HEK293 (cell line): ENCODE results near the gene EYS.

ENCODE experiments used
- CTCF ChIA-PET: fragments of 350-600 bp; formaldehyde crosslinking; extraction: SDS; loops from one replicate; lab custom pipeline; 2021; ENCODE audit warnings: antibody characterized with exemption; lab: Yijun Ruan, JAX
- POLR2A ChIA-PET: fragments of 300-600 bp; formaldehyde crosslinking; extraction: SDS; loops from one replicate; lab custom pipeline; 2020; ENCODE audit warnings: antibody characterized with exemption, inconsistent platforms; lab: Yijun Ruan, JAX
- H3K27ac ChIP-seq: fragments of 200-500 bp; sonication (Bioruptor generic); 2 replicates; pipeline ENCODE4 v1.5.1; 2014; ENCODE audit warnings: low read depth, low read length, control low read depth, inconsistent platforms; ENCODE audit errors: extremely low read depth
- H3K36me3 ChIP-seq, 2 experiments: fragments of 200-500 bp in 1 of 2; sonication (Bioruptor generic) in 1 of 2; 1 replicate in 1 of 2; 2 replicates in 1 of 2; pipeline ENCODE4 v1.5.1; 2014 to 2017; ENCODE audit warnings: inconsistent platforms in 2 of 2, low read length in 2 of 2; ENCODE audit not compliant: control insufficient read depth in 2 of 2, insufficient read depth in 1 of 2
- H3K4me1 ChIP-seq: fragments of 200-500 bp; sonication (Bioruptor generic); 2 replicates; pipeline ENCODE4 v1.5.1; 2014; ENCODE audit warnings: mild to moderate bottlenecking, low read length, inconsistent platforms; ENCODE audit not compliant: control insufficient read depth, insufficient read depth
- H3K4me3 ChIP-seq: 2 replicates; pipeline ENCODE4 v1.5.1; 2011; ENCODE audit warnings: low read depth, mild to moderate bottlenecking, control low read depth, low read length, moderate library complexity
- H3K9me3 ChIP-seq: fragments of 200-500 bp; sonication (Bioruptor generic); 2 replicates; pipeline ENCODE4 v1.5.1; 2014; ENCODE audit warnings: low read depth, low read length, inconsistent platforms; ENCODE audit not compliant: control insufficient read depth, insufficient read depth
- FEZF1 ChIP-seq: fragments of 450-650 bp; formaldehyde crosslinking; IDR thresholded peaks from 2 replicates; pipeline ENCODE4 v1.5.1; 2016; ENCODE audit warnings: missing biosample characterization, missing genetic modification characterization
- GFI1B ChIP-seq: fragments of 450-650 bp; formaldehyde crosslinking; IDR thresholded peaks from 2 replicates; pipeline ENCODE4 v1.5.1; 2016; ENCODE audit warnings: missing biosample characterization, missing genetic modification characterization
- GLI2 ChIP-seq: fragments of 450-650 bp; formaldehyde crosslinking; IDR thresholded peaks from 2 replicates; pipeline ENCODE4; 2017; ENCODE audit warnings: missing biosample characterization, missing genetic modification characterization, low read depth, borderline replicate concordance
- GLIS1 ChIP-seq: fragments of 450-650 bp; formaldehyde crosslinking; IDR thresholded peaks from 2 replicates; pipeline ENCODE4 v1.5.1; 2016; ENCODE audit warnings: missing biosample characterization, missing genetic modification characterization
- KLF8 ChIP-seq: fragments of 450-650 bp; formaldehyde crosslinking; IDR thresholded peaks from 2 replicates; pipeline ENCODE4 v1.5.1; 2016; ENCODE audit warnings: missing biosample characterization, missing genetic modification characterization
- REPIN1 ChIP-seq: fragments of 450-650 bp; formaldehyde crosslinking; IDR thresholded peaks from 2 replicates; pipeline ENCODE4 v1.5.1; 2017; ENCODE audit warnings: missing biosample characterization, missing genetic modification characterization, low read depth
- SP3 ChIP-seq: fragments of 450-650 bp; formaldehyde crosslinking; IDR thresholded peaks from 2 replicates; pipeline ENCODE4 v1.5.1; 2016; ENCODE audit warnings: missing biosample characterization, missing genetic modification characterization
- TCF7L2 ChIP-seq: IDR thresholded peaks from 2 replicates; pipeline ENCODE4 v1.6.1; 2011; ENCODE audit warnings: low read depth, mild to moderate bottlenecking, inconsistent platforms, low read length, moderate library complexity, borderline replicate concordance
- YY1 ChIP-seq: fragments of 450-650 bp; formaldehyde crosslinking; IDR thresholded peaks from 2 replicates; pipeline ENCODE4 v1.5.1; 2018; ENCODE audit warnings: missing biosample characterization, missing genetic modification characterization
- ZBTB17 ChIP-seq: fragments of 450-650 bp; formaldehyde crosslinking; IDR thresholded peaks from 2 replicates; pipeline ENCODE4 v1.5.1; 2016; ENCODE audit warnings: missing biosample characterization, missing genetic modification characterization
- ZFP3 ChIP-seq: fragments of 450-650 bp; formaldehyde crosslinking; IDR thresholded peaks from 2 replicates; pipeline ENCODE4 v1.5.1; 2016; ENCODE audit warnings: low read depth, missing biosample characterization, missing genetic modification characterization
- ZFP37 ChIP-seq: fragments of 450-650 bp; formaldehyde crosslinking; IDR thresholded peaks from 2 replicates; pipeline ENCODE4 v1.5.1; 2016; ENCODE audit warnings: missing biosample characterization, missing genetic modification characterization
- ZNF155 ChIP-seq: fragments of 450-650 bp; formaldehyde crosslinking; IDR thresholded peaks from 2 replicates; pipeline ENCODE4 v1.5.1; 2016; ENCODE audit warnings: missing biosample characterization, missing genetic modification characterization
- ZNF211 ChIP-seq: fragments of 450-650 bp; formaldehyde crosslinking; IDR thresholded peaks from 2 replicates; pipeline ENCODE4 v1.5.1; 2016; ENCODE audit warnings: low read depth, missing biosample characterization, missing genetic modification characterization
- ZNF223 ChIP-seq: fragments of 450-650 bp; formaldehyde crosslinking; IDR thresholded peaks from 2 replicates; pipeline ENCODE4 v1.5.1; 2016; ENCODE audit warnings: missing biosample characterization, missing genetic modification characterization
- ZNF23 ChIP-seq: fragments of 450-650 bp; formaldehyde crosslinking; IDR thresholded peaks from 2 replicates; pipeline ENCODE4 v1.5.1; 2016; ENCODE audit warnings: missing biosample characterization, missing genetic modification characterization, borderline replicate concordance
- ZNF302 ChIP-seq: fragments of 450-650 bp; formaldehyde crosslinking; IDR thresholded peaks from 2 replicates; pipeline ENCODE4 v1.5.1; 2016; ENCODE audit warnings: missing biosample characterization, missing genetic modification characterization, low read depth
- ZNF391 ChIP-seq: fragments of 450-650 bp; formaldehyde crosslinking; IDR thresholded peaks from 2 replicates; pipeline ENCODE4 v1.5.1; 2016; ENCODE audit warnings: low read depth, missing biosample characterization, missing genetic modification characterization, borderline replicate concordance
- ZNF473 ChIP-seq: fragments of 450-650 bp; formaldehyde crosslinking; IDR thresholded peaks from 2 replicates; pipeline ENCODE4 v1.5.1; 2017; ENCODE audit warnings: missing biosample characterization, missing genetic modification characterization
- ZNF488 ChIP-seq: fragments of 450-650 bp; formaldehyde crosslinking; IDR thresholded peaks from 2 replicates; pipeline ENCODE4 v1.5.1; 2016; ENCODE audit warnings: missing biosample characterization, missing genetic modification characterization
- ZNF544 ChIP-seq: fragments of 450-650 bp; formaldehyde crosslinking; IDR thresholded peaks from 2 replicates; pipeline ENCODE4 v1.5.0; 2017; ENCODE audit warnings: missing biosample characterization, missing genetic modification characterization
- ZNF623 ChIP-seq: fragments of 450-650 bp; formaldehyde crosslinking; IDR thresholded peaks from 2 replicates; pipeline ENCODE4 v1.5.1; 2016; ENCODE audit warnings: missing biosample characterization, missing genetic modification characterization
- ZSCAN5A ChIP-seq: fragments of 450-650 bp; formaldehyde crosslinking; IDR thresholded peaks from 2 replicates; pipeline ENCODE4 v1.5.1; 2016; ENCODE audit warnings: missing biosample characterization, missing genetic modification characterization

Gene EYS

GRCh38 chr6:64006246-64006645, 1700.8 kb downstream of the EYS start:
- Histone ChIP-seq H3K4me3 (no peak overlapping the region), H3K27ac (no peak overlapping the region), H3K9me3 (no peaks in the 10 kb centered on the region), H3K36me3 (no peaks in the 10 kb centered on the region), H3K4me1 (no peaks in the 10 kb centered on the region)
- ChIA-PET POLR2A (no interaction called here), CTCF (no interaction called here)
- no peak for TF ChIP-seq ZNF391 (tag by site-specific recombination)
- no peak for TF ChIP-seq ZBTB17 (tag by site-specific recombination)
- TF ChIP-seq ZNF473 (tag by site-specific recombination), result no peak
- no peak for TF ChIP-seq ZFP37 (tag by site-specific recombination)
- no peak for TF ChIP-seq GLI2 (tag by site-specific recombination)
- no peak for TF ChIP-seq ZNF302 (tag by site-specific recombination)
- no peak for TF ChIP-seq ZNF544 (tag by site-specific recombination)
- TF ChIP-seq ZNF155, result no peak
- no peak for TF ChIP-seq GFI1B (tag by site-specific recombination)
- no peak for TF ChIP-seq ZNF211 (tag by site-specific recombination)
- no peak for TF ChIP-seq KLF8 (tag by site-specific recombination)
- no peak for TF ChIP-seq ZNF623 (tag by site-specific recombination)
- no peak for TF ChIP-seq ZNF223
- no peak for TF ChIP-seq SP3 (tag by site-specific recombination)
- TF ChIP-seq ZNF23 (tag by site-specific recombination), result no peak
- TF ChIP-seq ZNF488 (tag by site-specific recombination), result no peak

GRCh38 chr6:64000818-64001491, 1706.1 kb downstream of the EYS start:
- TF ChIP-seq TCF7L2 (peak; percentile 79; the same call in 1 of the 2 replicates), REPIN1 (tag by site-specific recombination) (no peak), ZFP3 (no peak), GLIS1 (tag by site-specific recombination) (no peak), ZNF544 (tag by site-specific recombination) (no peak), ZSCAN5A (tag by site-specific recombination) (no peak), YY1 (tag by site-specific recombination) (no peak), FEZF1 (tag by site-specific recombination) (0 out of 2 replicates have a peak, but pooled peaks have one; percentile 14)
- Histone ChIP-seq H3K36me3 (no peaks in the 10 kb centered on the region), H3K27ac (no peak overlapping the region), H3K4me3 (no peak overlapping the region), H3K4me1 (no peaks in the 10 kb centered on the region), H3K9me3 (no peaks in the 10 kb centered on the region)
- CTCF ChIA-PET, result interaction anchor here (0.7 kb wide), 2 partner anchors 13 to 25 kb away, joined by 3 to 4 read pairs; no protein-coding TSS in a partner anchor
- POLR2A ChIA-PET, result no interaction called here
